NCI-H460 (cell line): ENCODE results near the gene IER3. TPM values are rescaled to one million over a fixed set of nuclear protein-coding genes. Genes with fewer than 3 reads are reported as not detected.
A peak's percentile ranks its signal among the peaks of the same experiment; 100 is the strongest.
"Not testable (repeated sequence)": the region's sequence is repeated elsewhere in the genome, so short reads cannot be mapped to it uniquely, and the experiment has no call there.

Experiments used
- DNase-seq: peaks from one replicate; pipeline ENCODE4 v3.0.0-alpha.2; 2016; ENCODE audit warnings: low read depth; ENCODE audit errors: extremely low read depth
- total RNA-seq: library from RNA; depleted of rRNA; stranded (reverse); fragments of >200 nt; shearing (Covaris generic); gene quantifications from 2 replicates; pipeline ENCODE4 v1.2.3, GENCODE V29; 2014

Gene IER3
- total RNA-seq, 1 experiment from 2014 or later: 90.1 TPM

- peak; percentile 74 for DNase-seq
These were observed 24.9 kb upstream of the IER3 start for GRCh38 chr6:30769088-30769852.

DNA sequence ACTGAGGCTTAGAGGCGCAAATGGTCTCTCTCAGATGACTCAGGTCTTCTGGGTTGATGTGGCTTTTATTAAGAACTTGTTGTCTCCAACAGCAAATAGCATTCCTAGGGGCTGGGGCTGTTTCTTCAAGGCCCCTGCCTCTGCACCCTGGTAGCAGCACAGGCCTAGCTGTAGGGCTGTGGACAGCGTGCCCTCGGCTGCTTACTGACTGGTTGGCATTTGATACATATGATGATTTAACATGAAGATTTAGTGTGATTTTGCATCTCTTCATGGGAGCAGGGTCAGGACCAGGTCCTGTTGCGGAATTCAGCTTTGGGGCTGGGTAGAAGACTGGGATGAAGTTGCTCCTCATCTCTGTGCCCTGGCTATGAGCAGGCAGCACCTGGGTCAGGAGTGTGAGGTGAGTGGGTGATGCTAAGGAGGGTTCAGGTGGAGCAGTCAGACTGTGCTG, 24.3 kb upstream of the IER3 start:
- no peak for DNase-seq

DNA sequence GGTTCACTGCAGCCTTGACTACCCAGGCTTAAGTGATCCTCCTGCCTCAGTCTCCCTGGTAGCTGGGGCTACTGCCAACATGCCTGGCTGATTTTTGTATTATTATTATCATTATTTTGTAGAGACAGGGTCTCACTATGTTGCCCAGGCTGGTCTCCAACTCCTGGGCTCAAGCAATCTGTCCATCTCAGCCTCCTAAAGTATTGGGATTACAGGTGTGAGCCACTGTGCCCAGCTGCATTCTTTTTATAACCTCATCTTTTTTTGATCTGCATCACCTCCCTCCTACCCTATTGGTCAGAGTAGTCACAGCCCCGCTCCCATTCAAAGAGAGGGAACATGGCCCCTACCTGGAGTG, 23.6 kb upstream of the IER3 start:
- no peak for DNase-seq

- no peak for DNase-seq
These were observed 23.0 kb upstream of the IER3 start for GRCh38 chr6:30767158-30767943.

- DNase-seq: no peak
These were observed 22.3 kb upstream of the IER3 start for GRCh38 chr6:30766461-30767157.

GRCh38 chr6:30765495-30765894, 21.1 kb upstream of the IER3 start:
- DNase-seq: not testable (repeated sequence)

DNA sequence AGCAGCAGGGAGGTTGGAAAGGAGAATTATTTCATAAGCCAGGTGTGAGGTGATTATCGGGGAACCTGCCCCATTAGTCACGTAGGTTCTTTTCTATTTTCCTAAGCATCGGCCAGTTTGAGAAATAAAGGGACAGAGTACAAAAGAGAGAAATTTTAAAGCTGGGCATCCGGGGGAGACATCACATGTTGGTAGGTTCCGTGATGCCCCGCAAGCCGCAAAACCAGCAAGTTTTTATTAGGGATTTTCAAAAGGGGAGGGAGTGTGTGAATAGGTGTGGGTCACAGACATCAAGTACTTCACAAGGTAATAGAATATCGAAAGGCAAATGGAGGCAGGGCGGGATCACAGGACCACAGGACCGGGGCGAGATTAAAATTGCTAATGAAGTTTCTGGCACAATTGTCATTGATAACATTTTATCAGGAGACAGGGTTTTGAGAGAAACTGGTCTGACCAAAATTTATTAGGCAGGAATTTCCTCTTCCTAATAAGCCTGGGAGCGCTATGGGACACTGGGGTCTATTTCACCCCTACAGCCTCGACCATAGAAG, 20.2 kb upstream of the IER3 start:
- not testable (repeated sequence) for DNase-seq

- peak; percentile 70 for DNase-seq
These were observed 19.5 kb upstream of the IER3 start for GRCh38 chr6:30763618-30764489.

DNA sequence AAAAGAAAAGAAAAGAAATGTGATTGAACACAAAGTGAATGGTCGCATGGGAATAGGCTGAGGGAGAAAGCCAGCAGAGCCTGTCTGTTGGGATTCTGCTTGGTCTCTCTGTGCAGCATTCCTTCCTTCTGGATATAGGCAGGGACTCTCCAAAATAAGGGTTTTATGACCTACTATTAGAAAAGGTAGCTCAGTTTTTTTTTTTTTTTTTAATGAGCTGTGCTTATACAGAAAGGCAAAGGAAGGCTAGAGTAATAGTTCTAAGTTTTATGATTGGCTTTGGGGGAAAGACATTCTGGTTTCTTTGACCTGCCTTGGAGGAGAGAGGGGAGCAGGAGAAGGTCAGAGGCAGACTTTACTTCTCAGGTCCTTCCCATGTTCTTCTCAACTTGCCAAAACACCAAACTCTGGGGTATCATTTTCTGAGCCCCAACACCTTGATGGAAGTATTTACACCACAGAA, 18.8 kb upstream of the IER3 start:
- DNase-seq: no peak

GRCh38 chr6:30761791-30762429, 17.6 kb upstream of the IER3 start:
- no peak for DNase-seq

GRCh38 chr6:30760549-30760948, 16.2 kb upstream of the IER3 start:
- no peak for DNase-seq

DNA sequence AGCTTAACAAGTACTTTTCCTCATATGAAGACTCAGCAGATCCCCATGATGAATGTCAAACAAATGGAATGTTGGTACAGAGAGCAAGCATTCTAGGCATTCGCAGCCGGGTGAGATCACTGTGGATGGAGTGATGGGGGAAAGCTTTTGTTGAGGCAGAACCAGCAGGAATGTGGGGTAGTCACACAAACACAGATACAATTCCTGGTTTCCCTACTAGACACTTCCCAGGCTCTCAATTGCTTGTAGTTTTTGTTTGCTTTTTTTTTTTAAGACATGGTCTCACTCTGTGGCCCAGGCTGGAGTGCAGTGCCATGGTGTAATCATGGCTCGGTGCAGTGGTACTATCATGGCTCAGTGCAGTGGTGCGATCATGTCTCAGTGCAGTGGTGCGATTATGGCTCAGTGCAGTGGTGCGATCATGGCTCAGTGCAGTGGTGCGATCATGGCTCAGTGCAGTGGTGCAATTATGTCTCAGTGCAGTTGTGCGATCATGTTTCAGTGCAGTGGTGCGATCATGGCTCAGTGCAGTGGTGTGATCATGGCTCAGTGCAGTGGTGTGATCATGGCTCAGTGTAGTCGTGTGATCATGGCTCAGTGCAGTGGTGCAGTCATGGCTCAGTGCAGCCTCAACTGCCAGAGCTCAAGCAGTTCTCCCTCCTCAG, 15.4 kb upstream of the IER3 start:
- DNase-seq: no peak

- no peak for DNase-seq
These were observed 13.0 kb upstream of the IER3 start for GRCh38 chr6:30757261-30757904.

GRCh38 chr6:30756405-30757003, 12.2 kb upstream of the IER3 start:
- not testable (repeated sequence) for DNase-seq

DNA sequence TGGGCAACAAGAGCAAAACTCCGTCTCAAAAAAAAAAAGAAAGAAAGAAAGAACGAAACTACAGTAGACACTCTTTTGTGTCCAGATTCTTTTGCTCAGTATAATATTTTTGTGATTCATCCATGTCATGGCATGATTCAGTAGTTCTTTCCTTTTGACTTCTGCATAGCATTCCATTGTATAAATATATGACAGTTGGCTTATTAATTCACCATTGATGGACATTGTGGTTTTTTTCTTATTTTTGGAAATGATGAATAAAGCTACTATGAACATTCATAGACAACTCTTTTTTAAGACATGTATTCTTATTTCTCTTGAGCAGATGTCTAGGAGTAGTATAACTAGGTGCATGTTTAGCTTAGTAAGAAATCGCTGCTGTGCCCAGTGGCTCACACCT, 10.3 kb upstream of the IER3 start:
- DNase-seq: no peak

DNA sequence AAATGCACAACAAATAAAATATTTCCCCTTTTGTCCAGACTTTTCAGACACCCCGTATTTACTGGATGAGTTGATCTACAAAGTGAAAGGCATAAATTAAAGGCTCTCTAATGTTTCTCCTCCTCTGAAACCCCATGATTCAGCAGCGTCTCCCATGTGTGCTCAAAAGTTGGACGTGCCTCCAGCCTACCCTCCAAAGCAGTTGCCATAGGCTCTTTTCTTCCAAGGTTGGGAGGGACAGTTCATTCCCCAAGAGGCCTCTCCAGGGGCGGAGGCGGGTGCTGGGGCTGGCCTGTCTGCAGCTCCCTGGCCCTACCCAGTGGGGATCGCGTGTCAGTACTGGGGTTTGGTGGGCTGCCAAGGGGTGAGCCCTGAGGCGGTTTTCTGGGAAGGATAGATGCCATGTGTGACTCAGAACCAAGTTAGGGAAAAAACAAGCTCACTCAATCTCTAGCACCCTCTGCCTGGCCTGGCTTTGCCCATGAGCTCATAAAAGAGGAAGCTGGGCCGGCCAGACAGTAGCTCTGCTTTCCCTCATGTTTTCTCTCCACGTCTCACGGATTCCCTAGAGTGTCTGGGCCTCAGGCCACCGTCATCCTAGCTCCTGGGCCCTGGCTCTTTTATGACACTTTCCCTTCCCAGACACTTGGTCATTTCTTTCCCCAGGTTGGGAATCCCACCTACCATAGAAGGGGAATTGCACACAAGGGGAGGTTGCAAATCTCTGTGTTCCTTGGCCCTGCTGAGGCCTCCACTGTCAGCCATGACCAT, 8.0 kb upstream of the IER3 start:
- DNase-seq: peak; percentile 95

DNA sequence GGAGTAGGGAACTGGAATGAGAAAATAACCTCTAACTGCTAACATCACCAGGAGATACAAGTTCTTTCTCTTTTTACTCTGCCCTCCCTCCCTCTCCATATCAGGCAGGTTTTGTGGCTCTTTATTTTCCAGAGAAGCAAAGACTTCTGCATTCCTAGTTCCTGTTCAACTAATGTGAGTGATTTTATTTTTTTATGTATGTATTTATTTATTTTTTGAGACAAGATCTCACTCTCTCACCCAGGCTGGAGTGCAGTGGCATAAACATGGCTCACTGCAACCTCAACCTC, 6.0 kb upstream of the IER3 start:
- DNase-seq: no peak
